ENCODE measurements around the gene UMAD1.

UMAD1 gene

DNA sequence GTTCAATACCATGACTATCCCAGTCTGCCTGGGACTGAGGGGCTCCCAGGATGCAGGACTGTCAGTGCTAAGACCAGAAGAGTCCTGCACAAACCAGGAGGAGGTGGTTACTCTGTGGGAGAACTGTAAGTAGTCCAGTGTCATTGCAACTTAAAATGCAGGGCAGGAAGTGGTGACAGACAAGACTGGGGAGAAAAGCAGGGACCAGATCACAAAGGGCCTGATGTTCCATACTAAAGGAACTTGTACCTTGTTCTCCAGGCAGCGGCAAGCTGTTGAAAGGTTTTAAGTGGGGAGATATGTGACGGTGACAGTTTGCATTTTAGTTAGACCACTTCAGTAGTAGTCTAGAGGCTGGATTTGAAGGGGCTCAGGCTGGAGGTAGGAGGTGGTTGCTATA lies 262.3 kb downstream of the UMAD1 start:
- H3F3A ChIP-seq (ENCODE audit: low read depth) = no peaks in the 10 kb centered on the region
- H3K27me3 ChIP-seq (ENCODE audit: insufficient read depth, low read length, poor library complexity, severe bottlenecking) = no peaks in the 10 kb centered on the region
- H3K36me3 ChIP-seq (ENCODE audit: insufficient read depth, low read length) = no peaks in the 10 kb centered on the region
- H3K9ac ChIP-seq (ENCODE audit: low read depth, low read length, poor library complexity, severe bottlenecking) = no peak overlapping the region
- no peaks in the 10 kb centered on the region for H3K9me3 ChIP-seq (ENCODE audit: insufficient read depth, low read depth, low read length)
- H2AFZ ChIP-seq (ENCODE audit: low read length) = peak overlapping the region; percentile 38
- no peak overlapping the region for H3K4me3 ChIP-seq (ENCODE audit: low read length, poor library complexity, severe bottlenecking)
- H4K20me1 ChIP-seq (ENCODE audit: insufficient read depth, low read length, poor library complexity, severe bottlenecking) = no peaks in the 10 kb centered on the region
- no peaks in the 10 kb centered on the region for H3K79me2 ChIP-seq (ENCODE audit: insufficient read depth, low read length)
- peak overlapping the region; percentile 9 for H3K4me2 ChIP-seq (ENCODE audit: low read depth, low read length, poor library complexity, severe bottlenecking)
- H3K4me1 ChIP-seq (ENCODE audit: insufficient read depth, low read length, poor library complexity, severe bottlenecking) = peaks cover 9% of the 10 kb centered on the region
- TF ChIP-seq CTCF (conservative IDR thresholded peaks at IDR 0.05; ENCODE audit: low read length) (no peak), EZH2phosphoT487 (IDR thresholded peaks at IDR 0.05; ENCODE audit: borderline replicate concordance) (no peak)
- no peaks in the 10 kb centered on the region for H3K9me2 ChIP-seq (replicated peaks; ENCODE audit: low read depth, low read length)

DNA sequence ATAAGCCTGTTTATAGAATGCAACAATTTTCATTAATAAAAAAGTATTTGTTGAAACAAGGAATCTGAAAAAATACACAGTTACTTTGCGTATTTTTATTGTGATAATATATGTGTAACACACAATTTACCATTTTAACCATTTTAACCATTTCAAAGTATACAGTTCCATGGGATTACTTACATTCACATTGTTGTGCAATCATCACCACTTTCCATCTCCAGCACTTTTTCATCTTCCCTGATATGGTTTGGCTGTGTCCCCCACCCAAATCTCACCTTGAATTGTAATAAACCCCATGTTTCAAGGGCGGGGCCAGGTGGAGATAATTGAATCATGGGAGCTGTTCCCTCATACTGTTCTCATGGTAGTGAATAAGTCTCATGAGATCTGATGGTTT lies 266.8 kb downstream of the UMAD1 start:
- peaks cover 32% of the 10 kb centered on the region for H3K4me1 ChIP-seq (ENCODE audit: insufficient read depth, low read length, poor library complexity, severe bottlenecking)
- H2AFZ ChIP-seq (ENCODE audit: low read length) = no peak overlapping the region
- no peaks in the 10 kb centered on the region for H3K9me3 ChIP-seq (ENCODE audit: insufficient read depth, low read depth, low read length)
- no peaks in the 10 kb centered on the region for H3K36me3 ChIP-seq (ENCODE audit: insufficient read depth, low read length)
- no peaks in the 10 kb centered on the region for H3K9me2 ChIP-seq (replicated peaks; ENCODE audit: low read depth, low read length)
- TF ChIP-seq EZH2phosphoT487 (IDR thresholded peaks at IDR 0.05; ENCODE audit: borderline replicate concordance) = no peak
- TF ChIP-seq CTCF (conservative IDR thresholded peaks at IDR 0.05; ENCODE audit: low read length) = no peak
- H3F3A ChIP-seq (ENCODE audit: low read depth) = no peaks in the 10 kb centered on the region
- H4K20me1 ChIP-seq (ENCODE audit: insufficient read depth, low read length, poor library complexity, severe bottlenecking) = no peaks in the 10 kb centered on the region
- H3K27me3 ChIP-seq (ENCODE audit: insufficient read depth, low read length, poor library complexity, severe bottlenecking) = no peaks in the 10 kb centered on the region
- H3K4me3 ChIP-seq (ENCODE audit: low read length, poor library complexity, severe bottlenecking) = no peak overlapping the region
- no peaks in the 10 kb centered on the region for H3K79me2 ChIP-seq (ENCODE audit: insufficient read depth, low read length)
- no peak overlapping the region for H3K4me2 ChIP-seq (ENCODE audit: low read depth, low read length, poor library complexity, severe bottlenecking)
- H3K9ac ChIP-seq (ENCODE audit: low read depth, low read length, poor library complexity, severe bottlenecking) = no peak overlapping the region

- no peak overlapping the region for H2AFZ ChIP-seq (ENCODE audit: low read length)
- H3K4me1 ChIP-seq (ENCODE audit: insufficient read depth, low read length, poor library complexity, severe bottlenecking) = peaks cover 23% of the 10 kb centered on the region
- H3K9ac ChIP-seq (ENCODE audit: low read depth, low read length, poor library complexity, severe bottlenecking) = no peak overlapping the region
- no peak overlapping the region for H3K4me2 ChIP-seq (ENCODE audit: low read depth, low read length, poor library complexity, severe bottlenecking)
- no peak overlapping the region for H3K4me3 ChIP-seq (ENCODE audit: low read length, poor library complexity, severe bottlenecking)
- TF ChIP-seq EZH2phosphoT487 (IDR thresholded peaks at IDR 0.05; ENCODE audit: borderline replicate concordance) (no peak), CTCF (conservative IDR thresholded peaks at IDR 0.05; ENCODE audit: low read length) (no peak)
- no peaks in the 10 kb centered on the region for H3K36me3 ChIP-seq (ENCODE audit: insufficient read depth, low read length)
- no peaks in the 10 kb centered on the region for H3K9me2 ChIP-seq (replicated peaks; ENCODE audit: low read depth, low read length)
- no peaks in the 10 kb centered on the region for H4K20me1 ChIP-seq (ENCODE audit: insufficient read depth, low read length, poor library complexity, severe bottlenecking)
- H3K9me3 ChIP-seq (ENCODE audit: insufficient read depth, low read depth, low read length) = no peaks in the 10 kb centered on the region
- H3F3A ChIP-seq (ENCODE audit: low read depth) = no peaks in the 10 kb centered on the region
- no peaks in the 10 kb centered on the region for H3K27me3 ChIP-seq (ENCODE audit: insufficient read depth, low read length, poor library complexity, severe bottlenecking)
- no peaks in the 10 kb centered on the region for H3K79me2 ChIP-seq (ENCODE audit: insufficient read depth, low read length)
These were observed 268.1 kb downstream of the UMAD1 start for GRCh38 chr7:7908622-7909145.
